GM18498 (cell line): ENCODE measurements around the gene HEYL.

Experiments
- ATAC-seq: cut with Tn5 transposase; IDR thresholded peaks from one replicate; pipeline ENCODE4 v1.9.1; 2021; ENCODE audit warnings: mild to moderate bottlenecking, moderate library complexity; ENCODE audit not compliant: unreplicated experiment

HEYL gene

GRCh38 chr1:39668111-39668510 lies 28.7 kb upstream of the HEYL start:
- ATAC-seq: no peak

GRCh38 chr1:39666772-39667171 lies 27.3 kb upstream of the HEYL start:
- peak; percentile 84 for ATAC-seq

- no peak for ATAC-seq
Measured at GRCh38 chr1:39663559-39663958, 24.1 kb upstream of the HEYL start.

- no peak for ATAC-seq
Measured at GRCh38 chr1:39662861-39663260, 23.4 kb upstream of the HEYL start.

GRCh38 chr1:39659538-39659937 lies 20.1 kb upstream of the HEYL start:
- no peak for ATAC-seq

GRCh38 chr1:39659110-39659509 lies 19.7 kb upstream of the HEYL start:
- no peak for ATAC-seq

GRCh38 chr1:39657923-39658485 lies 18.6 kb upstream of the HEYL start:
- ATAC-seq: no peak

- no peak for ATAC-seq
Measured at GRCh38 chr1:39657402-39657801, 18.0 kb upstream of the HEYL start.

GRCh38 chr1:39656391-39656790 lies 16.9 kb upstream of the HEYL start:
- no peak for ATAC-seq

GRCh38 chr1:39655578-39656268 lies 16.3 kb upstream of the HEYL start:
- no peak for ATAC-seq

GRCh38 chr1:39654291-39654690 lies 14.8 kb upstream of the HEYL start:
- ATAC-seq: no peak

- no peak for ATAC-seq
Measured at GRCh38 chr1:39653546-39654031, 14.1 kb upstream of the HEYL start.

GRCh38 chr1:39652554-39652953 lies 13.1 kb upstream of the HEYL start:
- no peak for ATAC-seq

- no peak for ATAC-seq
Measured at GRCh38 chr1:39652105-39652504, 12.7 kb upstream of the HEYL start.

- ATAC-seq: no peak
Measured at GRCh38 chr1:39650431-39650830, 11.0 kb upstream of the HEYL start.

- no peak for ATAC-seq
Measured at GRCh38 chr1:39649636-39650185, 10.3 kb upstream of the HEYL start.

- no peak for ATAC-seq
Measured at GRCh38 chr1:39648496-39648895, 9.1 kb upstream of the HEYL start.

- ATAC-seq: no peak
Measured at GRCh38 chr1:39647247-39647646, 7.8 kb upstream of the HEYL start.

GRCh38 chr1:39646232-39647081 lies 7.0 kb upstream of the HEYL start:
- no peak for ATAC-seq

- ATAC-seq: no peak
Measured at GRCh38 chr1:39645411-39646043, 6.1 kb upstream of the HEYL start.

GRCh38 chr1:39643705-39644104 lies 4.3 kb upstream of the HEYL start:
- ATAC-seq: no peak
